CMK (cell line): ENCODE results near the gene KPNA3.

Experiments used
- DNase-seq: peaks from one replicate; pipeline ENCODE4 v3.0.0-alpha.2; 2010; ENCODE audit warnings: low read depth

KPNA3 gene

DNA sequence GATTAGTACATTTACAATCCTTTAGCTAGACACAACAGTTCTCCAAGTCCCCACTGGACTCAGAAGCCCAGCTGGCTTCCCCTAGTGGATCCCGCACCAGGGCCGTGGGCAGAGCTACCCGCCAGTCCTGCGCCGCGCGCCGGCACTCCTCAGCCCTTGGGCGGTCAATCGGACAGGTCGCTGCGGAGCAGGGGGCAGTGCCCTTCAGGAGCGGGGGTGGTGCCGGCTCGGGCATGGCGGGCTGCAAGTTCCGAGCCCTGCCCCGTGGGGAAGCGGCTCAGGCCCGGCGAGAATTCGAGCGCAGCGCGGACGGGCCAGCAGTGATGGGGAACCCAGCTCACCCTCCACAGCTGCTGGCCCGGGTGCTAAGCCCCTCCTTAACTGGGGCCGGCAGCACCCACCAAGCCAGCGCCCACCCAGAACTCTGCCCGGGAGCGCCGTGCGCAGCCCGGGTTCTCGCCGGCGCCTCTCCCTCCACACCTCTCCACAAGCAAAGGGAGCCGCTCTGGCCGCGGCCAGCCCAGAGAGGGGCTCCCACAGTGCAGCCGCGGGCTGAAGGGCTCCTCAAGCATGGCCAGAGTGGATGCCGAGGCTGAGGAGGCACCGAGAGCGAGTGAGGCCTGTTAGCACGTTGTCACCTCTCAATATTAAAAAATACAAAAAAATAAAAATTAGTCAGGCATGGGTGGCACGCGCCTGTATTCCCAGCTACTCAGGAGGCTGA, 114.1 kb downstream of the KPNA3 start:
- DNase-seq = no peak

DNA sequence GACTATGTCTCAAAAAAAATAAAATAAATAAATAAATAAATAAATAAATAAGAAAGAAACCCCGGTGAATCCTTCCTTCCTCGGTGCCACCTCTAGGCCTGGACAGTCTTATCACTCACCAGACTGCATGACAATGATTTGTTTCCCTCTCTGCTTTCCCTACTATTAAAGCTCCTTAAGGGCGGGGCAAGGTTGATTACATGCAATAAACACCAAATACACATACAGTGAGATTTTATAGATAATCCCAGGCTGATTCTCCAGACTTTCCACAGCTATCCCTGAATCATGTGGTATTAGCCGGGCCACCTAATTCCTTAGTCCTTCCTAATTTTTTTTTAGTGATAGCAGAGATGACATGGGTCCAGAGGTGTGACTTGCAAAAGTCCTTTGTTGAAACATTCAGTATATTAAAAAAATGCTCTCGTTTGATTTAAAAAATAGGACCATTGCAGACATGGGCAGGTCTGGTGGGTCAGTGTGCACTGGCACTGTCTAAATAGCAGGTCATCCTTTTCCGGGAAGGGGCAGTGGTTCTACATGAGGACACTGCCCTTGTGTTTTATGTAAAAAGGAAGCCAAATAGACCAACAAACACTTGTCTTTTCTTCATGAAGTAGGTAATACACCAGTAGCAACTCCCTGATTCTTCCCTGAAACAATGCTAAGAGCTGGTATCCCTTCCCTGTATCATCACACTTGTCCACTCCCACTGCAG, 115.7 kb downstream of the KPNA3 start:
- DNase-seq = no peak

DNA sequence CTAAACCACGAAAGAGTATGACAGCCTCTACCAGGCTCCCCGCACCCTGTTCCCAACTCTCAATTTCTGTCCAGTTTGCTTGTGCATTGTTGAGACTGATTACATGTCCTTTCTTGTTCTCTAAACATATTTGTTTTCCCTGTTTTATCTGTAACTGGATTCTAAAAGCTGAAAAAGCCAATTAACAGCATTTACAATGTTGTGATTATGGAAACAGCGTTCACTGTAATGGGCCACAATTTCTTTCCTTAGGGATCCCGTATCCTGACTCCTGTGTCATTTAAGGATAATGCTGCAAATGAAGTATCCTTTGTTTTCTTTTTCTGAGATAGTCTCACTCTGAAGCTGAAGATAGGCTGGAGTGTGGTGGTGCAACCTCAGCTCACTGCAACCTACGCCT, 121.7 kb downstream of the KPNA3 start:
- no peak for DNase-seq

DNA sequence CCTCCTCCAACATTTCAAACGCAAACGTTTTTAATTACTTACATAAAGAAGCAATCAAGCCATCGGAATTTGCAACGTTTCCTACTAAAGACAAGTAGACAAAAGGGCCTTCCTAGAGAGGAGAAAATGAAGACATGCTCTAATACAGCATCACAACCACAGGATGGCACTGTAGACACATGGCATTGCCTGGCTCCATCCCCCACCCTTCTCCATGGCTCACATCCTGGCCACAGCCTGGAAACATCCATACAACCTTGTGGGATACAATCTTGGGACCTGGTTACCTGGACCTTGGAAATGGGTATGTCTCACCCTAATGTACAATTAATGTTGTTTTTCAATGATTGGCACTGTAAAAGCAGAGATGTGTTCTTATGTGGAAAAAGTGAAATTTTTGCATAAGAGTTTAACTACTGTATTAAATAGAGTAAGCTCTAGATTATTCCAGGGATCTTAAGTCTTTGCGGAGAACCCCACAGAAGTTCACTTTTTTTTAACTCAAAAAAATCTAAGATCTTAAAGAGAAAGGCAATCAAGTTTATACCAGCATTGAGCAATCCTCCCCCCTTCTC, 122.7 kb downstream of the KPNA3 start:
- DNase-seq = no peak

DNA sequence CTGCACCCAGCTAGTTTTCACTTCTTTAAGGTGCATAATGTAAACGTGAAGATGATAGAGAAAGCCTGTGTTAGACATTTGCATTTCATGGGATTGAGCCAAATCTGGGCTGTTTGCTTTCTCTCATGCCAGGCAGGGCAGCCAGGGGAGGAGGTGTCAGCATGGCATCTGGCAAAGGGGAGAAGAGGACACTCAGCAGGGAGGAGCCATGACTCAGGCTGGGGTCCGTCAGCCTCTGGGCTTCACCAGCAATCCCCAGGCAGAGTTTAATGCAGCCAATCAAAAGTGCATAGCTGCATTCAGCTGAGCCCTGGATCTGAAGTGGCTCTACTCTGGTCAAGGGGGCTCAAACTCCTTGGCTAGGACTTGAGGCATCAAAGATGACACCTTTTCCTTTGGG, 124.7 kb downstream of the KPNA3 start:
- no peak for DNase-seq

DNA sequence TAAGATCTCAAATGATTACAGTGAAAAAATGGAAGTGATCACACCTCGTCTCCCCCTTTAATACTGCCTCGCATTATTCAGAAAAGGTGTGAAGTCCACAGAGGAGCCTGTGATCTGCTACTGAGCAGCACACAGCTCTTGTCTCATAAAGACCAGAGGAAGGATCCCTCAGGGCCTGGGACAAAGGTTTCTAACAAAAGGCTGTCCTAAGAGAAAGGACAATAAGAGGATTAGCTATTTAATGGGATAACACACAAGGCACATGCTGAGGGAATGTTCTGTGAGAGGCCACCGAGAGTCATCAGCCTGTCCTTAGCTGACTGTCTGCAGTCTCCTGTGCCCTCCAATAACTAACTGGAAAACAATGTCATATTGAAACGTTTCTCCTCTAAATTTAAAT, 127.9 kb downstream of the KPNA3 start:
- no peak for DNase-seq

DNA sequence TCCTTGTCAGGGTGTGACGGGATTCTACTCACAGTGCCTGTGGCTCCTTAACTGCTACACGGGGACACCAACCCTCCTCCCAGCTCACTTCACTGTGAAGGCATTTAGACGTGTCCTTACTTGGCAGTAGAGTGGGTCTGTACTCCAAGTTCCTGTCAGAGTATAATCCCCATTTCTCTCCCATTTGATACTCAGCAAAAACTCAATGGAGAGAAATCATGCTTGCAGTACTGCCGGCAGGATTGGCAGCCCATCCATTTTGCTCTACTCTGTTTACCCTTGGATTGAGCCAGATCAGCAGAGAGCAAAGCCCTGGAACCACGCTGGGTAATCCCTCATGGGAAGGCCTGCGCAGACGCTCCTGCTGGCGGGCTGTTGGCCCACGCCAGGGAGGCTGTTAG, 135.2 kb downstream of the KPNA3 start:
- DNase-seq = no peak

DNA sequence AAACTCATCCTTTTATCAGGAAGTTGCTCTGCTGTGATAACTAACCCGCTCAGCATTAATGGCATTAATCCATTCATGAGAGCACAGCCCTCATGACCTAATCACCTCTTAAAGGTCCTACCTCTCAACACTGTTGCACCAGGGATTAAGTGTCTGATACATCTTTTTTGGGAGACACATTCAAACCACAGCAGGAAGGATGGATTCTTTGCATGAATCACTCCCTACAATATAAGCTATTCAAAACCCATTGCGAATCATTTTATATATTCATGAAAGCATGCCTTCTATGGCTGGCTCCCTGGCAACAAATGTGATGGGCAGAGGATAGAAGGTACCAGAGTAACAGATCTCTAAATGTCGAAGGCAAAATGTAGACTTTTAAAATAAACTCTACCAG, 136.6 kb downstream of the KPNA3 start:
- DNase-seq = no peak

DNA sequence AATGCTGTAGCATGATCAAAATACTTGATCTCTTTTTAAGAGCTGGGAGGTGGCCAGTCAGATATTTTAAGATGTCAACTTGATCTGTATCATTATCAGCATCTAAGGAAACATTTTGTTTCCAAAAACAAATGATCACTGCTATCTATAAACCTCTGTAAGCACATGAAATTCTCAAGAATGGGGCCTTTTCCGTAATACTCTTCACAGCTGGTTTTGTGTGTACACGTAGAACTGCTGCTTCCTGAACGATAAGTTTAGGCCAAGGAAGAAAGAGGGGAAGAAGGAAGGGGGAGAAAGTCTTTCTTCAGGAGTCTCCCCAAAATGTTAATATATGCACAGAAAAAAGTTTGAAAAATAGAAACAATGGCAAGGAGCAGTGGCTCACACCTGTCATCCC, 138.5 kb downstream of the KPNA3 start:
- peak; percentile 79 for DNase-seq

DNA sequence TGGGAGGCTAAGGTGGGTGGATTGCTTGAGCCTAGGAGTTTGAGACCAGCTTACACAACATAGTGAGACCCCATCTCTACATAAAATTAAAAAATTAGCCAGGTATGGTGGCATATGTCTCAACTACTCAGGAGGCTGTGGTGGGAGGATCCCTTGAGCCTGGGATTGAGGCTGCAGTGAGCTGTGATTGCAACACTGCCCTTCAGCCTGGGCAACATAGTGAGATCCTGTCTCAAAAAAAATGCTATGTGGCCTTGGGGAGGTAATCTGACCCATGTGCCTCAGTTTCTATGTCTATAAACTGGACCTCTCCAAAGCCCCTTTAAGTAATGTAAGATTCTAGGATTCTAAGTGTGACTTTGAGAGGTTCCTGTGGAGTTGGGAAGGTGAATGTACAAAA, 139.0 kb downstream of the KPNA3 start:
- DNase-seq = no peak

DNA sequence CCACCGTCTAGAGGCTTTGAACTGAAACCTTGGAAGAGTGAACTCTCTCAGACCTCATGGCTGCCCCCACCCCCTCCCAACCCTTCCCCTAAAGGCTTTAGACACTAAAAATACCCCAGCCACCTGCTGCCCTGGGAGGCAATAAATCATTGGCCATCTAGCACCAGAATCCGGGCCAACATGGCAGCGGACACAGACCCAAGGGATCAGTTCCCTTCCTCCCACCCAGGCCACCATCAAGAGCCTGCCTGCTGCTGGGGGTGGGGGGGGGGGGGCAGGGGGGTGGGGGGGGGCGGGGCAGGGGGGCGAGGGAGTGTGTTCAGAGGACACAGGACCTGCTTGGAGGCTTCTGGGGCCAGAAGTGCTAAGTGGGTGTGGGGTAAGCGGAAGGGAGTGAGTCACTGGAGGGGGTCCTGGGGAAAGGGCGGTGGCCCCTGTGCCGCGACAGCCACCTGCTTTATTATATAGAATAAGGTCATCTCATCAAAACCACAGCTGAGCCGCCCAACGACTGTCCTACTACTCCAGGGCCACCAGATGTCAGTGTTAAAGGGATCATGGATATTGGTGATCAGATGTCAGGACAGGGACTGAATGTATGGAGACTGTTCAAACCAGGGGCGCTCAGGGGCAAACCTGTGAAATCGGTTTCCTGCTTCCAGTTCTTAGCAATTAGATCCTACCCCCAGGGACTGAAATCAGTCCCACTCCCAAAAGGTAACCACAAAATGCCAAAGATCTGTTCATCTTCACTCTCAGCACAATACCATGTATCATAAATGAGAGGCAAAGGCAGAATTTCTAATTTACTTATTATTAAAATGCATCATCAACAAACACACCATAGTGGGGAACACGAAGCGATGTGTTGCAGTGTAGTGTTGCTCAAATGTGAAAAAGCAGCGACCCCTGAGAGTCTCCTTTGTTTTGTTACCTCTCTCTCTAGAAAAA, 139.9 kb downstream of the KPNA3 start:
- DNase-seq = no peak

DNA sequence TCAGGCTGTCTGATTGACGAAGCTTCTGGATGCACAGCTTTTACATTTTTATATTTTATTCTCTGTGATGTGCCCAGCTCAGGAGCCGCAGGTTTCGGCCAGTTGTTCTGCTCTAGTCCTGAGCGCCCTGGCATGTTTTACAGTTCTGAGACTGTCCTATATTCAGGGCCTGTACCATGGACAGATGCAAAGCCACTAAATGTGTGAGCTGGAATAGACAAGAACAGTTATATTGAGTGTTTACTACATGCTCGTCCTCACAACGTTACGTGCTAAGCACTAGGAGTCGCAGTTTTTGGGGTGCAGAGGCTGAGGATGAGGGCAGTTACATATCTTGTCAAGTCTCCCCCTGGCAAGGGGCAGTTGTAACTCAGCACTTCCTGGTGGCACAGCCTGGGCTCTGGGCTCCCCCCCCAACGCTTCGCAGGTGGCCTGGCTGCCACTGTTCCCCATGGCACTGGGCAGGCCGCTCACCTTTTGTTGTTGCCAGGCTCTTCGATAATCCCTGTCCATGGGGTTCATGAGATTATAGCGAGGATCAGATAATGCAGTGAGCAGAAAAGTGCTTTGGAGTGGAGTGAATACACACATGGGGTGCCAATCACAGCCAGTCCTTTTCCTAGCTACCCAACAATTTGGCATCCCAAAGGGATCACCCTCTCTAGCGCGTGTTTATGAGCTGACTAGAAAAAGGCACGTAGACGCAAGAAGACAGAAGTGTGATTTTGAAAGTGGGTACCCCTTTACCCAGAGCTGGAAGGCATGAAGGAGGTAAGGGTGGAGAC, 140.7 kb downstream of the KPNA3 start:
- no peak for DNase-seq

DNA sequence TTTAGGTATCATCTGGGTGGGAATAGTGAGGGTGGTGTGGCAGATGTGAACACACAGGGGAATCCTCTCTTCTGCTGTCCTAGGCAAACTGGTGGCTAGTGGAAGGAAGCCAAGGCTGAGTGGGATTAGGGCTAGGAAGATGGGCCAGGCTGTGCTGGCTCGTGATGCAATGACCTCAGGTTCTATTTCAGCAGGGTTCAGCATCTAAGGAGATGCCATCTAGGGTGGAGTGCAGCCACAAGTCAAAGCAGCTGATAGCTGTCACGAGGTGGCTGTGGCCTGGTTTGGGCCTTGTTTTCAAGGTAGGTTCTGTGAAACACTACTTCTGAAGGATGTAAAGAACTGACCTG, 142.5 kb downstream of the KPNA3 start:
- DNase-seq = no peak
